NT2/D1 (cell line): Measurements from ENCODE around the gene HINT3.

Experiments used
- SUZ12 ChIP-seq: IDR thresholded peaks from 2 replicates; pipeline ENCODE4 v1.6.1; 2011; ENCODE audit not compliant: insufficient read length, insufficient read depth; ENCODE audit errors: extremely low read depth
- YY1 ChIP-seq: IDR thresholded peaks from 2 replicates; pipeline ENCODE4 v1.6.1; 2011; ENCODE audit not compliant: insufficient read length, insufficient read depth
- ZNF274 ChIP-seq: IDR thresholded peaks from 2 replicates; pipeline ENCODE4 v1.6.1; 2011; ENCODE audit warnings: mild to moderate bottlenecking, low read depth, low read length

DNA sequence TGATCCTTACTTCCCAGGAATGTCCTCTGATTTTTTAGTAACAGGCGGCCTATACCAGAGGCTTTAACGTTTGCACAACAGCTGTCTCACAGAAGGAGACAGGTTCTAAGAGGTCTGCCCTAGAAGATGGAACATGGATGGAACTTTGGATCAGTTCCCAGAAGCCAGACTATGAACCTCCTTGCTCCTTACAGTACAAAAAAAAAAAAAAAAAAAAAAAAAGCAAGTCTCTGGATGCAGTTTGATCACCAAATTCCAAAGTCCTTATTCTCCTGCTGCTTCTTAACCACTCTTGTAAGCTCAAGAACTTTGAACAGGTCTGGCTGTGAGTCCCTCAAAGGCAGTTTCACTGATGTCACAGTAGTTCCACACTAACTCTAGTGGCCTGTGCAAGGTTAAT is 27.7 kb downstream of the HINT3 start:
- TF ChIP-seq YY1 = no peak
- no peak for TF ChIP-seq ZNF274
- TF ChIP-seq SUZ12 = no peak
